ENCODE results near the gene SNX3.
A peak's percentile ranks its signal among the peaks of the same experiment; 100 is the strongest.
"Not testable (repeated sequence)": the region's sequence is repeated elsewhere in the genome, so short reads cannot be mapped to it uniquely, and the experiment has no call there.

Gene SNX3

GRCh38 chr6:108260809-108261569 is at the start of gene SNX3:
SNX3 (minus strand) TSS chr6:108261040; CDS start chr6:108260921, 119 bp downstream.
- peak; percentile 97 for DNase-seq (ENCODE audit: low read depth)

DNA sequence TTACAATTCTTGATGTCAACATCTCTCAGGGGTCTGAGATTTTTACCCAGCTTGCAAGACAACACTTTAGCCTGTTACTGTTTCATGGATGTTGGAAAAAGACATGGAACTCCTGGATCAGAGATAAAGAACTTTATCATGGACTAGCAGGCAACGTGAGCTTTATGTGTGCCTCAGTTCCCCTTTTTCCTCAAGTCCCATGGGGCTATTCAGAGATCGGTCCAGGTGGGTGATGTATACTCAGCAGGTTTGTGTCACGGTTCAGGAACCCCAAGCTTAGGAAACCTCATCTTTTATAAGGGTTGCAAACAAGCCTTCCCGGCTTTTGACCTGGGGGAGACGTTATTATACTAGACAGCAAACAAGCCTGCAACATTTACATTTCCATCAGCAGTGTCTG is 49.0 kb upstream of the SNX3 start:
- no peak for DNase-seq (ENCODE audit: low read depth)

DNA sequence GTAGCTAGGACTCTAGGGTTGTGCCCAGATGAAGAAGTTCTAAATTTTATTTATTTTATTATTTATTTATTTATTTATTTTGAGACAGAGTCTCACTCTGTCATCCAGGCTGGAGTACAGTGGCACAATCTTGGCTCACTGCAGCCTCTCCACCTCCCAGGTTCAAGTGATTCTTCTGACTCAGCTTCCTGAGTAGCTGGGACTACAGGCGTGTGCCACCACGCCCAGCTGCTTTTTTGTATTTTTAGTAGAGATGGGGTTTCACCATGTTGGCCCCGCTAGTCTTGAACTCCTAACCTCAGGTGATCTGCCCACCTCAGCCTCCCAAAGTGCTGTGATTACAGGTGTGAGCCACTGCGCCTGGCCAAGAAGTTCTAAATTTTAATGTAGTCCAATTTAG is 47.8 kb upstream of the SNX3 start:
- DNase-seq (ENCODE audit: low read depth) = not testable (repeated sequence)

DNA sequence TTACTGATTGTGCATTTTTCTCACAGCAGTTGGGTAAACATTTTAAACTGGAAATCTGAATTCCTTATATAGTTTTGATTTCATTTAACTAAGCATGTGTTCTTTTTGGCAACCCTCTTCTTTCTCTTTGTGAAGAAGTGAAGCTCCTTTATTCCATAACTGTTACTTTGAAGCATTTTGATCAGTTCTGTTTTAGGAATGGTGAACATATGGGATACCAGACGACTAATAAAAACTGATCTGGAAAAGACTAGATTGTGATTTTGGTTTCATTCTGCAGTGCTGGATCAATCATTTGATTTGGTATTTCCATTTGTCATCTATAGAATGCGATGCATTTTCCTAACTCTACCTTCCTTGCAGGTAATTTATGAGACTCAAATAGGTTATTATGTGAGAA is 43.8 kb upstream of the SNX3 start:
- DNase-seq (ENCODE audit: low read depth) = no peak

- DNase-seq (ENCODE audit: low read depth) = peak; percentile 11
Measured at GRCh38 chr6:108302386-108302785, 41.5 kb upstream of the SNX3 start.

GRCh38 chr6:108295676-108296075 is 34.8 kb upstream of the SNX3 start:
- no peak for DNase-seq (ENCODE audit: low read depth)

GRCh38 chr6:108294727-108295625 is 34.1 kb upstream of the SNX3 start, which contains the start of gene AFG1L:
AFG1L (plus strand) TSS chr6:108295054; CDS start chr6:108295080, 26 bp downstream.
- peak; percentile 85 for DNase-seq (ENCODE audit: low read depth)

DNA sequence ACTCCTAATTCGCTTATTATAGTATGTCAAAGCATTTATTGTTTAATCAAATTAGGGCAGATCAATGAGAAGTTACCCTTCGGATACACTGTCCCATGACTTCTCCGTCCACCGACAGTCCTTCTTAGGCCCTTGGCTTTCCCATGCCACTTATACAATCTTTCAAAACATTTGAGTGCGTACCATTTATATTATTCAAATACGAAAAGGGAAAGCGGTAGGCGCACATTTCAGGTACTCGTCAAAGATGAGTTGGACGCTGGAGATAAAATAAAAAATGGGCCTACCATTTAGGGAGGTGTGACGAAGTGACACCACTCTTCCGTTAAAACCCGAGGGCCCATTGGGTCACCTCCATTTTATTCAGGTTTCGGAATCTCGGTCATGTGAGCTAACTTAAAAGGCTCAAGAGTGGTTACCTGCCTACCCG is 33.5 kb upstream of the SNX3 start:
- no peak for DNase-seq (ENCODE audit: low read depth)

GRCh38 chr6:108293527-108294296 is 32.9 kb upstream of the SNX3 start:
- no peak for DNase-seq (ENCODE audit: low read depth)

DNA sequence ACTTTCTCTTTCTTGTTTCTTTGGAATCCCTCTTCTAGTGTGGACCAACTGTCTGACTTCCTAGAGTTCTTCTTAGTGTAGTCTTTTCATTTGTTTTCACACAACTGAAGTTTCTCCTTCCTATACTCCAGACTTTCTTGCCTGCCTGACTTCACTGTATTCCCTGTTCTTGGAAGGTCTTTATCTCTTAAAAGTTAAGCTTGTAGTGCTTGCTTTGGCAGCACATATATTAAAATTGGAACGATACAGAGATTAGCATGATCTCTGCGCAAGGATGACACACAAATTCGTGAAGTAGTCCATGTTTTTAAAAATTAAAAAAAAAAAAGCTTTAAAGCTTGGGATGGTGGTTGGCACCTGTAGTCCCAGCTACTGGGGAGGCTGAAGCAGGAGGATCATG is 31.7 kb upstream of the SNX3 start:
- not testable (repeated sequence) for DNase-seq (ENCODE audit: low read depth)

GRCh38 chr6:108291091-108291490 is 30.3 kb upstream of the SNX3 start:
- no peak for DNase-seq (ENCODE audit: low read depth)

DNA sequence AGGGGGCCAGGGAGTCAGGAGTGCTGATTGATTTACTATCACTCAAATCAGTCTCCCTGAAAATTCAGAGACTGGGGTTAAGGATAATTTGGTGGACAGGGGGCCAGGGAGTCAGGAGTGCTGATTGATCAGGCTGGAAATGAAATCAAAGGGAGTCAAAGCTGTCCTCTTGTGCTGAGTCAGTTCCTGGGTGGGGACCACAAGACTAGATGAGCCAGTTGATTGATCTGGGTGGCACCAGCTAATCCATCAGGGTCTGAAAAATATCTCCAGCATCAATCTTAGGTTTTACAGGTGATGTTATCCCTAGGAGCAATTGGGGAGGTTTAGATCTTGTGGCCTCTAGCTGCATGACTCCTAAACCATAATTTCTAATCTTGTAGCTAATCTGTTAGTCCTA is 27.9 kb upstream of the SNX3 start:
- DNase-seq (ENCODE audit: low read depth) = no peak

- no peak for DNase-seq (ENCODE audit: low read depth)
Measured at GRCh38 chr6:108287373-108287772, 26.5 kb upstream of the SNX3 start.

GRCh38 chr6:108286366-108286765 is 25.5 kb upstream of the SNX3 start:
- DNase-seq (ENCODE audit: low read depth) = no peak

GRCh38 chr6:108285381-108285780 is 24.5 kb upstream of the SNX3 start:
- DNase-seq (ENCODE audit: low read depth) = no peak

DNA sequence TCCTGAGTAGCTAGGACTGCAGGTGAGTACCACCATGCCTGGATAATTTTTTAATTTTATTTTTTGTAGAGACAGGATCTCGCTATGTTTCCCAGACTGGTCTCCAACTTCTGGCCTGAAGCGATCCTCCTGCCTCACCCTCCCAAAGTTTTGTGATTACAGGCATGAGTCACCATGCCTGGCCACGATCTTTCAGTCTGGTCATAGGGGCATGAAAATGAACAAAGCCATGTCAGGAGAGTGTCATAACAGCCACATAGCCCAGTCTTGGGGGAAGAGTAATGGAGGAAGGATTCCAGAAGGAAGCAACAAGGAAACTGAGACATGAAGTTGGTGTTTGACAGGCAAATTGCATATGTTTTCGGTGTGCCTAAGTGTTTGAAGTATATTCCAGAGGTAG is 17.0 kb upstream of the SNX3 start:
- DNase-seq (ENCODE audit: low read depth) = no peak

GRCh38 chr6:108277295-108277694 is 16.5 kb upstream of the SNX3 start:
- DNase-seq (ENCODE audit: low read depth) = no peak

- DNase-seq (ENCODE audit: low read depth) = no peak
Measured at GRCh38 chr6:108275976-108276375, 15.1 kb upstream of the SNX3 start.

DNA sequence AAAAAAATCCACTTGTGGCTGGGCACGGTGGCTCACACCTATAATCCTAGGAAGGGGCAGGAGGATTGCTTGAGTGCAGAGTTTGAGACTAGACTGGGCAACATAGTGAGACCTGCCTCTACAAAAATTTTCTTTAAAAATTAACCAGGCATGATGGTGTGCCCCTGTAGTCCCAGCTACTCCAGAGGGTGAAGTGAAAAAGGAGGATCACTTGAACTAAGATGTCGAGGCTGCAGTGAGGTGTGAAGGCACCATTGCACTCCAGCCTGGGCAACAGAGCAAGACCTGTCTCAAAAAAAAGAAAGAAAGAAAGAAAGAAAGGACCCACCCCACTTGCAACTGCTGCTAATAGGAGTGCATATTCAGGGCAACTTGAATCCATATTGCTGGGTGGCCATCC is 13.7 kb upstream of the SNX3 start:
- no peak for DNase-seq (ENCODE audit: low read depth)

DNA sequence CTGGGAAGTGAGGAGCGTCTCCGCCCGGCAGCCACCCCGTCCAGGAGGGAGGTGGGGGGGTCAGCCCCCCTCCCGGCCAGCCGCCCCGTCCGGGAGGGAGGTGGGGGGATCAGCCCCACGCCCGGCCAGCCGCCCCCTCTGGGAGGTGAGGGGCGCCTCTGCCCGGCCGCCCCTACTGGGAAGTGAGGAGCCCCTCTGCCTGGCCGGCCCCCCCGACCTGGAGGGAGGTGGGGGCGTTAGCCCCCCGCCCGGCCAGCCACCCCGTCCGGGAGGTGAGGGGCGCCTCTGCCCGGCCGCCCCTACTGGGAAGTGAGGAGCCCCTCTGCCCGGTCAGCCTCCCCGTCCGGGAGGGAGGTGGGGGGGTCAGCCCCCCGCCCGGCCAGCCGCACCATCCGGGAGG is 9.1 kb upstream of the SNX3 start:
- DNase-seq (ENCODE audit: low read depth) = not testable (repeated sequence)

DNA sequence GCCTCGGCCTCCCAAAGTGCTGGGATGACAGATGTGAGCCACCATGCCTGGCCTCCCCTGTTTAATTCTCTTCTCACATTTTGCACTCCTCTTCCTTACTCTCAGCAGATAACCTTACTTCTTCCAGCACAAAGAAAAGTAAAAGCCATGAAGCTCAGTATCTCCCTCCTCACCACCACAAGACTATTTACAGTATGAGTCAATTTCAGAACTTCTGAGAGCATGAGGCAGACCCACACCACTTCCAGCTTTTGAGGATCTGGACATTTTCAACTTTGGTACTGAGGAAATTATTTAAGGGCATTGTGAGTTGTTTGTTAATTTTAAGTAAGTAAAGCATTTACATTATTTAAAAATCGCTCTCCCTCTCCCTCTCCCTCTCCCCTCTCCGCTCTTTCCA is 8.0 kb upstream of the SNX3 start:
- DNase-seq (ENCODE audit: low read depth) = peak; percentile 11

GRCh38 chr6:108263371-108263770 is 2.5 kb upstream of the SNX3 start:
- DNase-seq (ENCODE audit: low read depth) = no peak

Measured in amniotic epithelial cell (primary cell).